WTC11 (cell line): ENCODE measurements around the gene DPP4. TPM values are rescaled to one million over a fixed set of nuclear protein-coding genes. Genes with fewer than 3 reads are reported as not detected.

Source experiments
- ATAC-seq: fragments of 200-7000 bp; cut with Tn5 transposase; 2 replicates; pipeline ENCODE4 v1.10.0; 2021; ENCODE audit warnings: mild to moderate bottlenecking, moderate library complexity
- CTCF ChIA-PET: fragments of 300-600 bp; sonication (Branson Sonifier 250); formaldehyde crosslinking; loops from one replicate; lab custom pipeline; 2021; ENCODE audit warnings: antibody characterized with exemption; lab: Charles Lee
- POLR2A ChIA-PET: fragments of 350-600 bp; sonication (Branson Sonifier 250); formaldehyde crosslinking; loops from one replicate; lab custom pipeline; 2021; ENCODE audit warnings: antibody characterized with exemption; lab: Charles Lee
- DNase-seq: peaks from one replicate; pipeline ENCODE4 v3.0.0; 2021; ENCODE audit warnings: low spot score
- H3K27ac Mint-ChIP-seq: 2 replicates; pipeline ENCODE4 v1.8.0; 2021; ENCODE audit warnings: mixed read lengths
- H3K27me3 Mint-ChIP-seq: 2 replicates; pipeline ENCODE4 v1.8.0; 2021; ENCODE audit warnings: low read depth, mild to moderate bottlenecking, moderate library complexity, mixed read lengths
- H3K36me3 Mint-ChIP-seq: 2 replicates; pipeline ENCODE4 v1.8.0; 2021; ENCODE audit warnings: mixed read lengths
- H3K4me1 Mint-ChIP-seq: 2 replicates; pipeline ENCODE4 v1.8.0; 2022; ENCODE audit warnings: mixed read lengths
- H3K4me3 Mint-ChIP-seq: 2 replicates; pipeline ENCODE4 v1.8.0; 2021; ENCODE audit warnings: mild to moderate bottlenecking, moderate library complexity, mixed read lengths
- H3K9me3 Mint-ChIP-seq: 2 replicates; pipeline ENCODE4 v1.8.0; 2021; ENCODE audit warnings: mixed read lengths
- ATF6 ChIP-seq: sonication (generic); formaldehyde crosslinking; IDR thresholded peaks from 2 replicates; pipeline ENCODE4 v1.8.1; 2023; ENCODE audit warnings: mild to moderate bottlenecking, missing genetic modification reagents
- CREM ChIP-seq: sonication (generic); formaldehyde crosslinking; IDR thresholded peaks from 2 replicates; pipeline ENCODE4 v1.8.1; 2022; ENCODE audit warnings: mild to moderate bottlenecking, missing genetic modification reagents, moderate library complexity
- E2F1 ChIP-seq: sonication (generic); formaldehyde crosslinking; IDR thresholded peaks from 2 replicates; pipeline ENCODE4 v1.8.0; 2022; ENCODE audit warnings: mild to moderate bottlenecking, missing genetic modification reagents
- E2F4 ChIP-seq: sonication (generic); formaldehyde crosslinking; IDR thresholded peaks from 2 replicates; pipeline ENCODE4 v1.8.1; 2022; ENCODE audit warnings: low read depth, mild to moderate bottlenecking, moderate library complexity, missing genetic modification reagents, borderline replicate concordance
- ELF4 ChIP-seq: sonication (generic); formaldehyde crosslinking; IDR thresholded peaks from 2 replicates; pipeline ENCODE4 v1.8.1; 2022; ENCODE audit warnings: low read depth, mild to moderate bottlenecking, moderate library complexity, missing genetic modification reagents
- EMX1 ChIP-seq: fragments of 250-450 bp; sonication (Bioruptor Pico); IDR thresholded peaks from 2 replicates; pipeline ENCODE4 v1.8.0; 2021; ENCODE audit warnings: mild to moderate bottlenecking
- ESRRA ChIP-seq: sonication (generic); formaldehyde crosslinking; IDR thresholded peaks from 2 replicates; pipeline ENCODE4 v1.8.1; 2022; ENCODE audit warnings: mild to moderate bottlenecking, missing genetic modification reagents, borderline replicate concordance
- FOXK1 ChIP-seq: sonication (generic); formaldehyde crosslinking; IDR thresholded peaks from 2 replicates; pipeline ENCODE4 v1.8.0; 2022; ENCODE audit warnings: mild to moderate bottlenecking, moderate library complexity, missing genetic modification reagents
- FOXP1 ChIP-seq: sonication (generic); formaldehyde crosslinking; IDR thresholded peaks from 2 replicates; pipeline ENCODE4 v1.8.0; 2022; ENCODE audit warnings: missing genetic modification reagents, mild to moderate bottlenecking, moderate library complexity, borderline replicate concordance
- GABPB1 ChIP-seq: sonication (generic); formaldehyde crosslinking; IDR thresholded peaks from 2 replicates; pipeline ENCODE4 v1.8.1; 2023; ENCODE audit warnings: mild to moderate bottlenecking, missing genetic modification reagents
- IRF2 ChIP-seq: sonication (generic); formaldehyde crosslinking; IDR thresholded peaks from 2 replicates; pipeline ENCODE4 v1.8.0; 2022; ENCODE audit warnings: low read depth, missing genetic modification reagents, borderline replicate concordance
- JAZF1 ChIP-seq: fragments of 250-450 bp; sonication (Bioruptor Pico); IDR thresholded peaks from 2 replicates; pipeline ENCODE4 v1.9.0; 2021; ENCODE audit warnings: moderate library complexity, mild to moderate bottlenecking, inconsistent platforms
- KAT7 ChIP-seq: sonication (generic); formaldehyde crosslinking; IDR thresholded peaks from 2 replicates; pipeline ENCODE4 v1.8.1; 2023; ENCODE audit warnings: missing genetic modification reagents, mild to moderate bottlenecking, borderline replicate concordance
- NFATC4 ChIP-seq: fragments of 250-450 bp; sonication (Bioruptor Pico); IDR thresholded peaks from 2 replicates; pipeline ENCODE4 v1.9.0; 2021; ENCODE audit warnings: mild to moderate bottlenecking
- NR1H2 ChIP-seq: sonication (generic); formaldehyde crosslinking; IDR thresholded peaks from 2 replicates; pipeline ENCODE4 v1.9.0; 2021; ENCODE audit warnings: mild to moderate bottlenecking, moderate library complexity, missing genetic modification reagents
- OVOL2 ChIP-seq: fragments of 250-450 bp; sonication (Bioruptor Pico); IDR thresholded peaks from 2 replicates; pipeline ENCODE4 v1.9.0; 2021; ENCODE audit warnings: mild to moderate bottlenecking, borderline replicate concordance
- RORB ChIP-seq: fragments of 250-450 bp; sonication (Bioruptor Pico); IDR thresholded peaks from 2 replicates; pipeline ENCODE4 v1.9.0; 2021; ENCODE audit warnings: mild to moderate bottlenecking
- SP1 ChIP-seq: sonication (generic); formaldehyde crosslinking; conservative IDR thresholded peaks from 2 replicates; pipeline ENCODE4 v1.8.1; 2022; ENCODE audit warnings: missing genetic modification reagents
- TEAD4 ChIP-seq: sonication (generic); formaldehyde crosslinking; IDR thresholded peaks from 2 replicates; pipeline ENCODE4 v1.8.0; 2022; ENCODE audit warnings: mild to moderate bottlenecking, missing genetic modification reagents
- ZNF138 ChIP-seq: sonication (generic); formaldehyde crosslinking; conservative IDR thresholded peaks from 2 replicates; pipeline ENCODE4 v1.8.1; 2022; ENCODE audit warnings: mild to moderate bottlenecking, moderate library complexity, missing genetic modification reagents
- ZNF232 ChIP-seq: sonication (generic); formaldehyde crosslinking; IDR thresholded peaks from 2 replicates; pipeline ENCODE4 v1.8.0; 2022; ENCODE audit warnings: mild to moderate bottlenecking, missing genetic modification reagents
- ZNF423 ChIP-seq: fragments of 250-450 bp; sonication (Bioruptor Pico); IDR thresholded peaks from 2 replicates; pipeline ENCODE4 v2.1.2; 2022; ENCODE audit warnings: mild to moderate bottlenecking, moderate library complexity
- ZNF512 ChIP-seq: sonication (generic); formaldehyde crosslinking; IDR thresholded peaks from 2 replicates; pipeline ENCODE4 v1.8.1; 2022; ENCODE audit warnings: missing genetic modification reagents, borderline replicate concordance
- ZSCAN18 ChIP-seq: fragments of 250-450 bp; sonication (Bioruptor Pico); IDR thresholded peaks from 2 replicates; pipeline ENCODE4 v2.1.2; 2022; ENCODE audit warnings: mild to moderate bottlenecking, moderate library complexity
- total RNA-seq: library from RNA; stranded (reverse); gene quantifications from 3 replicates; pipeline ENCODE4 v1.2.3, GENCODE V29; 2021

DPP4 gene
- total RNA-seq, 1 experiment from 2014 or later: 3.6 TPM

GRCh38 chr2:161998857-161999256 is 75.2 kb downstream of the DPP4 start (continued):
- TF ChIP-seq ATF6 (CRISPR knock-in tag) (no peak), CREM (no peak), OVOL2 (CRISPR knock-in tag) (no peak)

GRCh38 chr2:161997916-161998471 is 76.0 kb downstream of the DPP4 start:
- Mint-ChIP-seq H3K27ac (no peak overlapping the region), H3K4me1 (peaks cover 48% of the 10 kb centered on the region), H3K36me3 (no peaks in the 10 kb centered on the region), H3K27me3 (no peaks in the 10 kb centered on the region), H3K9me3 (no peaks in the 10 kb centered on the region), H3K4me3 (no peak overlapping the region)
- DNase-seq (no peak), ATAC-seq (peak; percentile 22)
- CTCF ChIA-PET: interaction anchor here (1.3 to 3.4 kb wide), 2 partner anchors 9 to 36 kb away, joined by 4 to 14 read pairs; no protein-coding TSS in a partner anchor
- TF ChIP-seq CREM (no peak), FOXK1 (no peak), E2F4 (no peak), GABPB1 (CRISPR knock-in tag) (no peak), ELF4 (CRISPR knock-in tag) (no peak), ZNF138 (CRISPR knock-in tag) (no peak), JAZF1 (no peak), ZNF232 (CRISPR knock-in tag) (no peak), NR1H2 (CRISPR knock-in tag) (no peak), NFATC4 (CRISPR knock-in tag) (no peak), IRF2 (CRISPR knock-in tag) (no peak), FOXP1 (no peak), ESRRA (CRISPR knock-in tag) (no peak), ZNF423 (CRISPR knock-in tag) (no peak)
- POLR2A ChIA-PET: no interaction called here

- ATAC-seq: no peak
- no peak for TF ChIP-seq EMX1 (CRISPR knock-in tag)
- no peak for TF ChIP-seq SP1
- TF ChIP-seq E2F4: no peak
- TF ChIP-seq TEAD4 (CRISPR knock-in tag): no peak
- TF ChIP-seq ZSCAN18 (CRISPR knock-in tag): no peak
- TF ChIP-seq GABPB1 (CRISPR knock-in tag): no peak
- TF ChIP-seq RORB: no peak
- no peak for TF ChIP-seq E2F1 (CRISPR knock-in tag)
- no peak for TF ChIP-seq KAT7 (CRISPR knock-in tag)
- TF ChIP-seq ATF6 (CRISPR knock-in tag): no peak
- no peak for TF ChIP-seq ZNF512 (CRISPR knock-in tag)
- no peak for TF ChIP-seq FOXP1
Observed at GRCh38 chr2:161995553-161996016, 78.4 kb downstream of the DPP4 start.

More at GRCh38 chr2:161995553-161996016, 78.4 kb downstream of the DPP4 start:
- ChIA-PET CTCF (interaction anchor here (1.1 kb wide), 1 partner anchor 12 kb away, joined by 4 read pairs; no protein-coding TSS in a partner anchor), POLR2A (no interaction called here)
- H3K27ac Mint-ChIP-seq: no peak overlapping the region
- no peaks in the 10 kb centered on the region for H3K9me3 Mint-ChIP-seq
- H3K4me1 Mint-ChIP-seq: peaks cover 29% of the 10 kb centered on the region
- H3K36me3 Mint-ChIP-seq: no peaks in the 10 kb centered on the region
- H3K27me3 Mint-ChIP-seq: no peaks in the 10 kb centered on the region
- no peak overlapping the region for H3K4me3 Mint-ChIP-seq
- no peak for DNase-seq
